Upper lobe of left lung (tissue), 6 donors: ENCODE measurements around the gene PANX1. TPM values are rescaled to one million over a fixed set of nuclear protein-coding genes. Genes with fewer than 3 reads are reported as not detected.

Experiments
- ATAC-seq, 2 donors: fragments of 200-7000 bp; cut with Tn5 transposase; one replicate each; pipeline ENCODE4 v1.9.1; 2022; ENCODE audit warnings: mild to moderate bottlenecking in 2 of 2, moderate library complexity in 2 of 2; ENCODE audit not compliant: low FRiP score in 2 of 2
- DNase-seq, 2 donors: peaks; one replicate each; pipeline ENCODE4 v3.0.0-alpha.2; 2019 to 2020
- H3K27ac ChIP-seq, 4 donors: fragments of 200-600 bp; sonication (generic); one replicate each; pipeline ENCODE4 v1.5.1; 2016 to 2019
- H3K27me3 ChIP-seq, 4 donors: fragments of 200-600 bp; sonication (generic); one replicate each; pipeline ENCODE4 v1.5.1; 2017 to 2019
- H3K36me3 ChIP-seq, 4 donors: fragments of 200-600 bp; sonication (generic); one replicate each; pipeline ENCODE4 v1.5.1; 2016 to 2019
- H3K4me1 ChIP-seq, 4 donors: fragments of 200-600 bp; sonication (generic); one replicate each; pipeline ENCODE4 v1.5.1; 2018 to 2019
- H3K4me3 ChIP-seq, 4 donors: fragments of 200-600 bp; sonication (generic); one replicate each; pipeline ENCODE4 v1.5.1; 2017 to 2019; ENCODE audit warnings: mild to moderate bottlenecking in 2 of 4, moderate library complexity in 1 of 4
- H3K9me3 ChIP-seq, 4 donors: fragments of 200-600 bp; sonication (generic); one replicate each; pipeline ENCODE4 v1.5.1; 2018 to 2019
- CTCF ChIP-seq, 6 experiments: fragments of 450-650 bp in 4 of 6; fragments of 200-600 bp in 2 of 6; sonication (generic) in 2 of 6; IDR thresholded peaks; one replicate each; pipeline ENCODE4 v1.5.1; 2016 to 2019; ENCODE audit warnings: antibody characterized with exemption in 6 of 6
- EP300 ChIP-seq, 4 donors: sonication (generic); formaldehyde crosslinking; IDR thresholded peaks; one replicate each; pipeline ENCODE4 v1.5.1; 2017; ENCODE audit warnings: antibody characterized with exemption in 4 of 4, control low read depth in 2 of 4
- POLR2A ChIP-seq, 4 donors: fragments of 450-650 bp; IDR thresholded peaks; one replicate each; pipeline ENCODE4 v1.5.1; 2016 to 2017; ENCODE audit warnings: antibody characterized with exemption in 4 of 4, mild to moderate bottlenecking in 2 of 4
- POLR2AphosphoS5 ChIP-seq, 2 donors: sonication (generic); formaldehyde crosslinking; IDR thresholded peaks; one replicate each; pipeline ENCODE4 v1.5.1; 2017; ENCODE audit warnings: antibody characterized with exemption in 2 of 2
- WGBS, 2 donors: methylation state at CpG; one replicate each; pipeline ENCODE4 v1.1.5; 2017 to 2018; 5-methylcytosine and 5-hydroxymethylcytosine counted together
- total RNA-seq, 6 donors: library from RNA; depleted of rRNA in 4 of 6; stranded (reverse); fragments of >200 nt in 4 of 6; gene quantifications; one replicate each; pipeline versions ENCODE4 v1.1.0 to v1.2.1, GENCODE V29; 2016 to 2021
- donor health status: DM: no; HTN: no; CAD: no; lungs with moderate emphysema.
- donor health status: DM: no; HTN: yes; CAD: no; lungs with severe emphysema.

Gene PANX1
- total RNA-seq, 6 donors from 2014 or later: 7.3 to 32.2 (median 17.8) TPM

- no peaks in the 10 kb centered on the region for H3K36me3 ChIP-seq
- H3K9me3 ChIP-seq: no peaks in the 10 kb centered on the region
- DNase-seq (no peak), ATAC-seq (no peak)
- no peak overlapping the region for H3K4me3 ChIP-seq
- H3K4me1 ChIP-seq: no peaks in the 10 kb centered on the region
- 85 to 89% methylated on average over 4 of the region's 4 CpGs for WGBS, 2 donors
- H3K27ac ChIP-seq: no peak overlapping the region
- H3K27me3 ChIP-seq: no peaks in the 10 kb centered on the region
- TF ChIP-seq CTCF (IDR thresholded peaks at IDR 0.05): no peak
Measured at GRCh38 chr11:94106716-94107115, 21.9 kb upstream of the PANX1 start.

GRCh38 chr11:94107363-94107762, 21.3 kb upstream of the PANX1 start:
- 84 to 97% methylated on average over 1 of the region's 1 CpG for WGBS, 2 donors
- no peaks in the 10 kb centered on the region for H3K9me3 ChIP-seq
- TF ChIP-seq POLR2AphosphoS5 (IDR thresholded peaks at IDR 0.05) (no peak), EP300 (IDR thresholded peaks at IDR 0.05) (no peak), CTCF (IDR thresholded peaks at IDR 0.05) (no peak), POLR2A (IDR thresholded peaks at IDR 0.05) (no peak)

GRCh38 chr11:94111241-94111640, 17.4 kb upstream of the PANX1 start:
- ATAC-seq: no peak
- DNase-seq: no peak
- 85 to 88% methylated on average over 3 of the region's 3 CpGs for WGBS, 2 donors
- TF ChIP-seq POLR2A (IDR thresholded peaks at IDR 0.05): no peak
- no peak for TF ChIP-seq EP300 (IDR thresholded peaks at IDR 0.05)
- no peak for TF ChIP-seq POLR2AphosphoS5 (IDR thresholded peaks at IDR 0.05)
- TF ChIP-seq CTCF (IDR thresholded peaks at IDR 0.05): no peak
- H3K9me3 ChIP-seq: no peaks in the 10 kb centered on the region
- no peaks in the 10 kb centered on the region for H3K27me3 ChIP-seq
- H3K4me3 ChIP-seq: no peak overlapping the region
- H3K27ac ChIP-seq: no peak overlapping the region
- H3K4me1 ChIP-seq: peaks cover 0 to 5% (median 2%) of the 10 kb centered on the region in 4 donors
- no peaks in the 10 kb centered on the region for H3K36me3 ChIP-seq

More at GRCh38 chr11:94107363-94107762, 21.3 kb upstream of the PANX1 start:
- Histone ChIP-seq H3K36me3 (no peaks in the 10 kb centered on the region), H3K27ac (no peak overlapping the region), H3K4me1 (no peaks in the 10 kb centered on the region), H3K27me3 (no peaks in the 10 kb centered on the region), H3K4me3 (no peak overlapping the region)
- no peak for ATAC-seq
- DNase-seq: no peak

- DNase-seq (no peak), ATAC-seq (peak in 1 of 2 donors; percentile 46)
- WGBS, 2 donors: 49 to 59% methylated on average over 3 of the region's 3 CpGs
- Histone ChIP-seq H3K4me1 (peaks cover 0 to 9% (median 3%) of the 10 kb centered on the region in 4 donors), H3K27ac (no peak overlapping the region), H3K36me3 (no peaks in the 10 kb centered on the region), H3K4me3 (no peak overlapping the region), H3K27me3 (no peaks in the 10 kb centered on the region), H3K9me3 (no peaks in the 10 kb centered on the region)
- no peak for TF ChIP-seq POLR2AphosphoS5 (IDR thresholded peaks at IDR 0.05)
- TF ChIP-seq POLR2A (IDR thresholded peaks at IDR 0.05): no peak
- TF ChIP-seq CTCF (IDR thresholded peaks at IDR 0.05): no peak
- TF ChIP-seq EP300 (IDR thresholded peaks at IDR 0.05): no peak
Measured at GRCh38 chr11:94111660-94112059, 17.0 kb upstream of the PANX1 start.

GRCh38 chr11:94112206-94112953, 16.3 kb upstream of the PANX1 start:
- no peaks in the 10 kb centered on the region for H3K9me3 ChIP-seq
- no peak for DNase-seq
- no peaks in the 10 kb centered on the region for H3K36me3 ChIP-seq
- WGBS, 2 donors: 56 to 74% methylated on average over 1 of the region's 1 CpG
- H3K27me3 ChIP-seq: no peaks in the 10 kb centered on the region
- TF ChIP-seq CTCF (IDR thresholded peaks at IDR 0.05): no peak
- no peak for TF ChIP-seq POLR2A (IDR thresholded peaks at IDR 0.05)
- no peak for TF ChIP-seq POLR2AphosphoS5 (IDR thresholded peaks at IDR 0.05)
- no peak for TF ChIP-seq EP300 (IDR thresholded peaks at IDR 0.05)
- H3K4me1 ChIP-seq: peaks cover 0 to 10% (median 4%) of the 10 kb centered on the region in 4 donors
- no peak overlapping the region for H3K27ac ChIP-seq
- ATAC-seq: no peak
- no peak overlapping the region for H3K4me3 ChIP-seq
